ENCODE results near the gene STAU1.

The STAU1 gene, protein sequence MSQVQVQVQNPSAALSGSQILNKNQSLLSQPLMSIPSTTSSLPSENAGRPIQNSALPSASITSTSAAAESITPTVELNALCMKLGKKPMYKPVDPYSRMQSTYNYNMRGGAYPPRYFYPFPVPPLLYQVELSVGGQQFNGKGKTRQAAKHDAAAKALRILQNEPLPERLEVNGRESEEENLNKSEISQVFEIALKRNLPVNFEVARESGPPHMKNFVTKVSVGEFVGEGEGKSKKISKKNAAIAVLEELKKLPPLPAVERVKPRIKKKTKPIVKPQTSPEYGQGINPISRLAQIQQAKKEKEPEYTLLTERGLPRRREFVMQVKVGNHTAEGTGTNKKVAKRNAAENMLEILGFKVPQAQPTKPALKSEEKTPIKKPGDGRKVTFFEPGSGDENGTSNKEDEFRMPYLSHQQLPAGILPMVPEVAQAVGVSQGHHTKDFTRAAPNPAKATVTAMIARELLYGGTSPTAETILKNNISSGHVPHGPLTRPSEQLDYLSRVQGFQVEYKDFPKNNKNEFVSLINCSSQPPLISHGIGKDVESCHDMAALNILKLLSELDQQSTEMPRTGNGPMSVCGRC

DNA sequence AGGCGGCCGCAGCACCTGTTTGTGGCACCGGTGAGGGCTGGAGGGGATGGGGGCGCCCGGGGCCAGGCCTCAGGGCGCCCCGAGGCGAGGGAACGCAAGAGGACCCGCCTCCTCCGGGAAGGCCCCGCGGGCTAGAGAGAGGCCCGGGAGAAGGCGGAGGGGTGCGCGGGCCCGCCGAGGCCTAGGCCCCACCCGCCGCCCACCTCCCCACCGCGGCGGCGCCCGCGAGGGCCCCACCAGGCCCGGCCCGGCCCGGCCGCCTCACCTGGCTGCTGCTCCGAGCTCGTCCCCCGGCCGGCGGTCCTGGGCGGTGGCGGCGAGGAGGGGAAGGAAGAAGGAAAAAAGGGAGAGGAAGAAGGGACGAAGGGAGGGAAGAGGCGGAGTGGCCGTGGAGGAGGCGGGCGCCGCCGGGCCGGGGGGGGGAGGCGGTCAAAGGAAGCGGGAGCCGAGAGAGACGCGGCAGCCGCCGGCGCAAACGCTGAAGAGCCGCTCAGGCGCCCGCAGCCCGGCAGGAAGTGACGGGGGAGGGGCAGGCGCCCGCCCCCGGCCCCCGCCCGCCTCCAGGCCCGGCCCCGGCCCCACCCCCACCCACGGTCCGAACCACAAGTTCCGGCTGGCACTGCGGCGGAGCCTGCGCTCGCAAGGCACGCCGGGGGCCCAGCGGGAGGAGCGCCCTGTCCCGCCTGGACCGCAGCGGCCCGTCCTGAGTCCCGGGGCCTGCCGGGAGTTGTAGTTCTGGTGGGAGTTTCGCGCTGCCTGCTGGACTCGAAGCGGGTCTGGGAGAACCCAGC is at the start of gene STAU1:
Gene STAU1 (minus strand): TSS at position 484 of the 791 bp plus-strand sequence. CDS start 22,133 bp downstream, outside the sequence.
- intact Hi-C loops (cut with DNase I) = loop anchor here (1.0 to 5.0 kb wide), 4 partner anchors 31 to 141 kb away; partner anchors contain the start of genes CSE1L, DDX27 and ZNFX1
- peak; percentile 92 to 99 (median 96) for DNase-seq

DNA sequence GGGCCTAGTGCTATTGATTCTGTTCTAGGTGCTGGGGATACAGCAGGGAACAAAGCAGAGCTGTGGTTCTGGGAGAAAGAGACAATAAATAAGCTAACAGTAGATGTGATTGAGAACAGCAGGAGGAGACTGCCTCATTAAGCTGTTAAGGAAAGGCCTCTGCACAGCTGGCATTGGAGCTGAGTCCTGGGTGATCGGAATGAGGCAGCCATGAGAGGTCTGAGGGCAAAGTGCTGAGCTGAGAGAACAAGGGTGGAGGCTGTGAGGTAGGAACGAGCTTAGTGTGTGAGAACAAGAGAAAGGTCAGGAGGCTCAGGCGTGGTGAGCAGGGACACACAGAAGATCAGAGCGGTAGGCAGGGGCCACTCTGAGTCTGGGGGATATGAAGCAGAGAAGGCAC is 49.4 kb upstream of the STAU1 start:
- intact Hi-C loops (cut with DNase I) = no loop called here
- peak in 1 of 10 donors; percentile 32 for DNase-seq

DNA sequence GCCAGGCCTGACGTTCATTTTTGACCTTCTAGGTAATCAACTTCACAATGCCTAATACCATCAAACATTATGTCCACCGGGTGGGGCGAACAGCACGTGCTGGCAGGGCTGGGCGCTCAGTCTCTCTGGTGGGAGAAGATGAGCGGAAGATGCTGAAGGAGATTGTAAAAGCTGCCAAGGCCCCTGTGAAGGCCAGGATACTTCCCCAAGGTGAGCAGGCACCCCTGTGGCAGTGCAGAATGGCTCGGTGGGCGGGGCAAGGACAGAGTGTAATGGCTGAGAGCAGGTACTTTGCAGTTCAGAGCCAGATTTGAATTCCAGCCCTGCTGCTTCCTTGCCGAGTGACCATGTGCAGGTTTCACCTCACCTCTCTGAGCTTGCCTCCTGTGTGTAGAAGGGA is 48.2 kb upstream of the STAU1 start:
- DNase-seq = peak in 1 of 10 donors; percentile 26
- intact Hi-C loops (cut with DNase I) = no loop called here

DNA sequence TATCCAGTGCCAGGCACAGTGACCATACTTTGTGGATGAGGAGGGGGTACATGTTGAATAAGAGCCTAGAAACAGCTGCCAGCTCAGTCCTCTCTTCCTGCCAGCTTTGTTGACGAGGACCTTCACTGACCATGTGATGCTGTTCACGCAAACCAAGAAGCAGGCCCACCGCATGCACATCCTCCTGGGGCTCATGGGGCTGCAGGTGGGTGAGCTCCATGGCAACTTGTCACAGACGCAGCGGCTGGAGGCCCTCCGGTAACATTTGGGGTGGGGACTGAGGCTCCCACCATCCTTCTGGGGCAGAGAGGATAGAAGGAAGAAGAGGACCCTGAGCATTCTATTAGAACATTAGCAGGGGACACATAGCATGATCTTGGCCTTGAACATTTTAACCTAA is 46.7 kb upstream of the STAU1 start:
- DNase-seq = peak in 1 of 10 donors; percentile 75
- intact Hi-C loops (cut with DNase I) = no loop called here

DNA sequence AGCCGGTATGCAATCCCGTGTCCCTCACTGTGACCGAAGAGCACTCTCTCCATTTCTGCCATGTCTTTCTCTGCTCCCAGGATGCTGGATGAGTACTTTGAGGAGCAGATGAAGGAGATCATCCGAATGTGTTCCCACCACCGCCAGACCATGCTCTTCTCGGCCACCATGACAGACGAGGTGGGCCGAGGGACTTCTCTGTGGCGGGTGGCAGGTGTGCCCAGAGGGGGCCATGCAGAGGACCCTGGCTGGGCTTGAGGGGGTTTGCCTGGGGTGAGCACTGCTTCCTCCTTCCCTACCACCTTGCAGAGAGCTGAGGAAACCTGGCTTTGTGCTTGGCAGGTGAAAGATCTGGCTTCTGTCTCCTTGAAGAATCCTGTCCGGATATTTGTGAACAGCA is 45.1 kb upstream of the STAU1 start:
- peak in 1 of 10 donors; percentile 15 for DNase-seq
- intact Hi-C loops (cut with DNase I) = no loop called here

DNA sequence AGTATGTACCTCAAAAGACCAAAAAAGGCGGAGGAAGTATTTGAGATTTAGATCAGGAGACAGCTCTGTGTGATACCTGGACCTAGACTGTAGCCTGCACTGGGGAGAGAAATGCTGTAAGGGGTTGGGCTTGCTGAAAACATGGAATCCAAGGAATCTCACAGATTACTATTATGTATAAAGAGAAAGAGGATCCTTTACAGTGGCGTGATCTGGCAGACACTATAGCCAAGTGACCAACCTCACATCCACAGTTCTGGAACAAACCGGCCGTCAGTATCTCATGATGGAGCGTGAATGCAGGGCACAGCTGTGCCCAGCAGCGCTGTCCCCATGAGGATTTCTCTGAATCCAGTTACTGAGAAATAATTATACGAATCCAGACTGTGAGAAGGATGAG is 43.3 kb upstream of the STAU1 start:
- intact Hi-C loops (cut with DNase I) = no loop called here
- DNase-seq = no peak

DNA sequence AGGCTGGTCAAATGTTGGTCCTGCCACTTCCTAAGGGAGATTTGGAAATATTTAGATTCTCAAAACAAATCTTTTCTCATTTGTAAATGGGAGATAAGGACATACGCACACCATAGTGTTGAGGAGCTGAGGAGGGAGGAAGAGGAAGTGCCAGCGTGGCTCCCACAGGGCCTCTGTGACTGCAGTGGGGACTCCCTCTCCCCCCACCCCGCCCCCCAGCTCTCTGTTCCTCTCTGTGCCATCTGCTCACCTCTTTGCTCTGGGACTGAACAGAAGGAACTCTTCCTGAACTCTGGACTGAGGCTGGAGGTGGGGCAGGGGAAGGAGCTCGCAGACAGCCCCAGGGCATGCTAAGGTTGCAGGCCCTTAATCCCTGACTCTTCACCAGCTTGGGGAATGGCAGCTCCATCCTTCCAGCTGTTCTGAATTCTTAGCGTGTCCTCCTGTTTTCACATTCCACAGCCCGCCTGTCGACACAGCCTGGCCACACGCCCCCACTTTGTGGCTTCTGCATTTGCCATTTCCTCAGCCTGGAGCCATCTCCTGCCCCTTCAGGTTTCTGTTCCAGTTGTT is 42.5 kb upstream of the STAU1 start:
- intact Hi-C loops (cut with DNase I) = no loop called here
- DNase-seq = peak in 3 of 10 donors; percentile 36 to 82 (median 48)

DNA sequence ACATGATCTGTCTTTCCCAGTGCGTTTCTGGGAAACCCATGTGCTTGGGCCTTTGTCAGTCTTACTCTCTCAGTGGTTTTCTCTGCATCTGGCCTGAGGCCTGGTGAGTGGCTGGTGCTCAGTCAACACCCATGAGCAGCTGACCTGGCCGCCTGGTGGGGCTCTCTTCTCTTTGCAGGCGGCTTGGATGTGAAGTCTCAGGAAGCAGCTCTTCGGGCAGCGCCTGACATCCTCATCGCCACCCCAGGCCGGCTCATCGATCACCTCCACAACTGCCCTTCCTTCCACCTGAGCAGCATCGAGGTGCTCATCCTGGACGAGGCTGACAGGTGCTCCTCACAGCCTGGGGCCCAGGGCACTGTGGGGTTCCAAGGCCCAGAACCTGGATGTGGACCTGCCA is 41.9 kb upstream of the STAU1 start:
- peak in 3 of 10 donors; percentile 51 to 75 (median 69) for DNase-seq
- intact Hi-C loops (cut with DNase I) = no loop called here

DNA sequence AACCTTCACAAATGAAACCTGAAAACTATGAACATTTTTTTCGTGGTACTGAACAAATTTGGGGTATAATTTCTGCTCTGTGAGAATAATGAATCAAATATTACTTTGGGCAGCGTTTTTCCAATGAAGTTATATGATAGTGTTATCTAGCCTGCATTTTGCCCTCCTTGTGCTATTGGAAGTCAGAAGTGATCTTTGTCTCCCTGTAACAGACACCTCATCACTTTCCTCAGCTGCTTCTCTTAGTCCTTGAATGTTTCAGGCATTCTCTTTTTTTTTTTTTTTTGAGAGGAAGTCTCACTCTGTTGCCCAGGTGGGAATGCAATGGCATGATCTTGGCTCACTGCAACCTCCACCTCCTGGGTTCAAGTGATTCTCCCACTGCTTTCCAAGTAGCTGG is 41.2 kb upstream of the STAU1 start:
- DNase-seq = no peak
- intact Hi-C loops (cut with DNase I) = no loop called here

DNA sequence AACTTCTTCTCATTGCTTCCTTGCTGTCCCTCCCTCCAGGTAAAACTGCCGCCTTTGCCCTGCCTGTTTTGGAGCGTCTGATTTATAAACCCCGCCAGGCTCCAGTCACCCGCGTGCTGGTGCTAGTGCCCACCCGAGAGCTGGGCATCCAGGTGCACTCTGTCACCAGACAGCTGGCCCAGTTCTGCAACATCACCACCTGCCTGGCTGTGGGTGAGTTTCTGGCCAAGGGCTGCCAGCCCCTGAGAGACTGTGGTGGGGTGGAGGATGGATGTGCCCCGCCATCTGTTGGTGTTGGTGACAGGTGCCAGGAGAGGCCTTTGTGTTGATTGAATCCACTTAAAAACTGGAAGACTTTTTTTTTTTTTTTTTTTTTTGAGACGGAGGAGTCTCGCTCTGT is 40.5 kb upstream of the STAU1 start:
- peak in 1 of 10 donors; percentile 80 for DNase-seq
- intact Hi-C loops (cut with DNase I) = no loop called here

DNA sequence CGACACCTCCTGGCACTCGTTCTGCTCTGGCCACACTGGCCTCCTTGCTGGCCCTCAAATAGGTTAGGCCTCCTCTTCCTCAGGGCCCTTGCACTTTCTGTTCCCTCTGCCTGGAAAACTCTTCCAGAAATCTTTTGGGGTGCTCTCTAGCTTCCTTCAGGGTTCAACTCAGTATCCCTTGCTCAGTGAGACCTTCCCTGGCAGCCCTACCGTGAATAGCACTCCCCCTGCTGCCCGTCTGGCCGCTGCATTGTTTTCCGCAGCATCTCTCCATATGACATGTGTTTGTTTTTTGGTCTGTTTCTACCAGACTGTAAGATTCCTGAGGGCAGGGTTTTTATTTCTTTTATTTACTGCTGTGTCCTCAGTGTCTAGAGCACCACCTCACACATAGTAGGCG is 37.8 kb upstream of the STAU1 start:
- intact Hi-C loops (cut with DNase I) = no loop called here
- peak in 1 of 10 donors; percentile 21 for DNase-seq

DNA sequence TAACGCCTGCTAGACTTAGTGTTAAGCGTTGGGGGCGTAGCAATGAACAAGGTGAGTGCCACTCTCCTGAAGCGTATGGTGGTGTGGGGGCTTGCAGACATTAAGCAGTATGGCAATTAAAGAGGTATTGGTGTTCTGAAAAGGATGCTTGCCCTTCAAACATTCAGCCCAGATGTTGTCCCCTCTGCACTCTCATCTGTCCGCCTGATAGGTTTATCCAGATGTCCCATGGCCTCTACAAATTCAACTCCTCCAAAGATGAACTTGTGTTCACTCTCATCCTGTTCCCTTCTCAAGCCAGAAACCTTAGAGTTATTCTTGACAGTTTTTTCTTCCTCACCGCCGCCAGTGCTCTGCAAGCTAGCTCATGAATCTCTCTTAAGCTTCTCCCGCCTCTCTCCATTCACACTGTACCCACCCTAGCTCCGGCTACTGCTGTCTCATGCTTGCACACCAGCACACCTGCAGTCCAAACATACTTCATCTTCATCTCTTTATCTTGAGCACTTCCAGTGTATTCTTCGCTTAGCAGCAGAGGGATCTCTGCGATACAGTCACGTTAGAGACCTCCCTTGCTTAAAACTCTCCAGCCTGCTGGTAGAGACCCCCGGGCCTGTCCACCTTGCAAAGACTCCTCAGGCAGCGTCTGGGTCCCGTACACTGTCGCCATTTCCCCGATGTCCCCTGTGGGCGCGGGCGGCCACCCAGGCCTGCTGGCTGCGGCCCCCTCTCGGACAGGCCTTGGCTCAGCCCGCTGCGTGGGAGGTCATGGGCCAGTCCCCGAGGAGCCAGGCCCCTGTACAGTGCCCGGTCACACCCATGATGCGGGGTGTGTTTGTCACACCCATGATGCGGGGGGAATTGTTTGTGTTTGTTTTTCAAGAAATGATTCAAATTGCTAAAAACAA is 32.0 kb upstream of the STAU1 start:
- intact Hi-C loops (cut with DNase I) = loop anchor here (1.0 to 2.0 kb wide), 2 partner anchors 32 to 59 kb away; partner anchors contain the start of genes STAU1 and ZNFX1
- DNase-seq = peak in 1 of 10 donors; percentile 0

DNA sequence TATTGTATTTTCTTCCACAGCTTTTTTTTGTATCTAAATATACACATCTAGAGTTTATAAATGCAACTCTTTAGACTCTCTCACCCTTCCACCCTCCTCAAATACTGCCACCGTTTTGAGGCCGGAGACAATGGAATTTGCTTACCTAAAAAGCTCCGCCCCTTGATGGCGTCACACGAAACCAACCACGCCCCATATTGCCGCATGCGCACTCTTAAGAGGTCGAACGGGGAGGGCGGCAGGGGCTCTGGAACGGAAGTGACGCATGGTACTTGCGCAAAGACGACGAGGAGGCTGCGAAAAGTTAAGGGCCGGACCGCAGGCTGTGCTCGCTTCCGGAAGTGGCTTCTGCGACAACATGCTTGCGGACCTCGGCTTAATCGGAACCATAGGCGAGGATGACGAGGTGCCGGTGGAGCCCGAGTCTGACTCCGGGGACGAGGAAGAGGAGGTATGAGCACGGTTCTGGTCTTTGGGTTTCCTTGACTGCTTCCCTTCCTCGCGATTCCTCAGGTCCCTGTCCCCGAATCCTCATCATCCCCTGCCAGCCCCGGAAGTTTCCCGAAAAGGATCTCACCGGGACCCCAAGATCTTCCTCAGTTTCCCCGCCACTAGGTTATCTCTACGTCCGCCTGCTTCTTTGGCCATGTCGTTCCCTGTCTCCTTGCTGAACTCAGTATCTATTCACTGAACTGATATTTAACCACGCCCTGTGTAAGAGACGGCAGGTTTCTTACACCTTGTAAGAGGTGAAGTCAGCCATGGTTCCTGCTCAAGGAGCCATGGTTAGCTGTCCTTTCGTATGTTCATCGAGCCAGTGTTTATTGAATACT is 31.2 kb upstream of the STAU1 start, which contains the start of gene DDX27:
Gene DDX27 (plus strand): TSS at position 326 of the 833 bp plus-strand sequence. CDS start 33 bp downstream, at position 359.
- intact Hi-C loops (cut with DNase I) = loop anchor here (1.0 to 2.0 kb wide), 2 partner anchors 31 to 59 kb away; partner anchors contain the start of genes STAU1 and ZNFX1
- DNase-seq = peak; percentile 94 to 99 (median 98)

DNA sequence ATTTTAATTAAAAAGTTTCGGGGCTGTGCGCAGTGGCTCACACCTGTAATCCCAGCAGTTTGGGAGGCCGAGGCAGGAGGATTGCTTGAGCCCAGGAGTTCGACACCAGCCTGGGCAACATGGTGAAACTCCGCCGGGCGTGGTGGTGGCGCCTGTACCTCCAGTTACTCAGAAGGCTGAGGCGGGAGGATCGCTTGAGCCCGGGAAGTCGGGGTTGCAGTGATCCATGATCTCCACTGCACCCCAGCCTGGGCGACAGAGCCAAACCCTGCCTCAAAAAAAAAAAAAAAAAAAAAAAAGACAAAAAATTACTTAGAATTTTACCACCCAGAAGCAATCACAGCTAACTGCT is 30.6 kb upstream of the STAU1 start:
- peak in 5 of 10 donors; percentile 14 to 85 (median 67) for DNase-seq
- intact Hi-C loops (cut with DNase I) = loop anchor here (1.0 to 2.0 kb wide), 2 partner anchors 30 to 60 kb away; partner anchors contain the start of genes STAU1 and ZNFX1

DNA sequence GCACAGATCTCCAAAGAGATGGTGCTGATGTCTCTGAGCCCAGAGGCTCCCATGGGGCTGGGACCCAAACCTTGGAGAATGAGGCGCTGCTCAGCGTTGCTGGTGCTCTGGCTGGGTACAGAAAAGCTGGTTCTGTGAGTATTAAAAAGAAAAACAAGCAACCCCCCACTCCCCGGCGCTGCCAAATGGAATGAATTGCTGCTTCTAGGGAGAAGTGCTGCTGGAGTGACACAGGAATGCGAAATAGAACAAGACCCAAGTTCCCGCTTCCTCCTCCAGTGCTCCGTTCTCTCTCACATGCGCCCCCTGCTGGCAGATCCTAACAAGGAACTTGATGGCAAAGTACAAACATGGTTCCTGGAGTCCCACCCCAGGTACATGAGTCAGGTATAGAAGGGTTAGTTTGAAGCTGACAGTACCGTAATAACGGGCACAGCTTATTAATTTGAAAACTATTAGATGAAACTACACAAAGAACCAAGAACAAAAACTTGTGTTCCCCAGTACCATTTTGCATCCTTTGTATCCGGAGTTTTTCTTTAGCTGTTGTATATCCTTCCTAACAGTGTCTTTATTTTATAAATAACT is 29.0 kb upstream of the STAU1 start:
- intact Hi-C loops (cut with DNase I) = loop anchor here (1.0 kb wide), 1 partner anchor 84 kb away; no protein-coding TSS in a partner anchor
- DNase-seq = peak; percentile 78 to 98 (median 96)

DNA sequence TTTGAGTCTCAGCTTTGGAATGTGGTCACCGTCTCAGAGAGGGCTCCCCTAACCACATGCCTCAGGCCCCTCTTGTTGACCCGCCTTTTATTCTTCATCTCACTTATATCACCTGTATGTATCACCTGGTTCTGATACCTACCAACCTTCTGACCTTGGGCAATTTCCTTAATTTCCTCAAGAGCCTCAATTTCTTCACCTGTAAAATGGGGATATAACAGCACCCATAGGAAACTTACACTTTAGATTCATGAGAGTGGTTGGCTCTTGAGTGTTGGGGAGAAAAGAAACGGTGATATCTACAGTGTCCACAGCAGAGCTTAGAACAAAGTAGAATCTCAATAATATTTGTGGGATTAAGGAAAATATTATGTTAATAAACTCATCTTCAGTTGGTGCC is 27.1 kb upstream of the STAU1 start:
- no peak for DNase-seq
- intact Hi-C loops (cut with DNase I) = no loop called here

DNA sequence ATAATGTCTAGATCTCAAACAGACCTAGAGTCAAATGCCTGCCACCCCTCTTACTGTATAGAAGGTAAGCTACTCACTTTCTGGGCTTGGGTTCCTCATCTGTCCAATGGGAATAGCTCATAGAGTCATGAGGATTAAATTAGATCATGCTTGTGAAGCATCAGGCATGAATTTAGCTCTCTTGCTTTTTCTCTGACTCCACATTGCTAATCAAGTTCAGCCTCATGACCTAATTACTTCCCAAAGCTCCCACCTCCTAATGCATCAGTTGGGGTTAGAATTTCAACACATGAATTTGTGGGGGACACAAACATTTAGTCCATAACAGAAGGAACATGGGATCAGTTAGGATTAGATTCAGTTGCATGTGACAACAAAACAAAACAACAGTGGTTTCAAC is 26.4 kb upstream of the STAU1 start:
- no peak for DNase-seq
- intact Hi-C loops (cut with DNase I) = no loop called here

DNA sequence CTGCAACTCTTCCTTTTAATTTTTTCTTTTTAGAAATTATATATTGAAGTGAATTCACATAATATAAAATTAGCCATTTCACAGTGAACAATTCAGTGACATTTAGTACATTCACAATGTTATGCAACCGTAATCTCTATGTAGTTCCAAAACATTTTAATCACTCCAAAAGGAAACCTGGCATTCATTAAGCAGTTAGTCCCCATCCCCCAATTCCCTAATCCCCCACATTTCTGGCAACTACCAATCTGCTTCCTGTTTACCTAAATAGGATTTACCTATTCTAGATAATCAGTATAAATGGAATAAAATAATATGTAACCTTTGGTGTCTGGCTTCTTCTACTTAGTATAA is 22.6 kb upstream of the STAU1 start:
- intact Hi-C loops (cut with DNase I) = no loop called here
- no peak for DNase-seq

Measured in posterior cingulate gyrus (tissue), 11 donors.